EL (cell line): ENCODE results near the gene ITGB5.
A peak's percentile ranks its signal among the peaks of the same experiment; 100 is the strongest.
"Not testable (repeated sequence)": the region's sequence is repeated elsewhere in the genome, so short reads cannot be mapped to it uniquely, and the experiment has no call there.

Experiments
- DNase-seq: peaks from one replicate; pipeline ENCODE4 v3.0.0-alpha.2; 2016

The ITGB5 gene

GRCh38 chr3:124812291-124813265, 74.6 kb downstream of the ITGB5 start:
- peak; percentile 96 for DNase-seq

GRCh38 chr3:124811436-124811835, 75.7 kb downstream of the ITGB5 start:
- peak; percentile 75 for DNase-seq

- DNase-seq: no peak
Measured at GRCh38 chr3:124810970-124811369, 76.2 kb downstream of the ITGB5 start.

- no peak for DNase-seq
Measured at GRCh38 chr3:124809039-124809438, 78.1 kb downstream of the ITGB5 start.

- no peak for DNase-seq
Measured at GRCh38 chr3:124805671-124806070, 81.5 kb downstream of the ITGB5 start.

GRCh38 chr3:124804875-124805274, 82.3 kb downstream of the ITGB5 start:
- no peak for DNase-seq

GRCh38 chr3:124802702-124803101, 84.5 kb downstream of the ITGB5 start:
- no peak for DNase-seq

GRCh38 chr3:124802061-124802698, 85.0 kb downstream of the ITGB5 start:
- no peak for DNase-seq

- peak; percentile 11 for DNase-seq
Measured at GRCh38 chr3:124800511-124801258, 86.5 kb downstream of the ITGB5 start.

GRCh38 chr3:124800076-124800475, 87.1 kb downstream of the ITGB5 start:
- no peak for DNase-seq

GRCh38 chr3:124799676-124800075, 87.5 kb downstream of the ITGB5 start:
- DNase-seq: no peak

- no peak for DNase-seq
Measured at GRCh38 chr3:124797426-124797945, 89.7 kb downstream of the ITGB5 start.

GRCh38 chr3:124796477-124796876, 90.7 kb downstream of the ITGB5 start:
- DNase-seq: no peak

GRCh38 chr3:124793054-124793739, 94.0 kb downstream of the ITGB5 start:
- DNase-seq: peak; percentile 29

GRCh38 chr3:124792341-124793040, 94.7 kb downstream of the ITGB5 start:
- no peak for DNase-seq

- DNase-seq: peak; percentile 96
Measured at GRCh38 chr3:124791639-124792151, 95.5 kb downstream of the ITGB5 start.

- peak; percentile 64 for DNase-seq
Measured at GRCh38 chr3:124791142-124791541, 96.0 kb downstream of the ITGB5 start.

- not testable (repeated sequence) for DNase-seq
Measured at GRCh38 chr3:124789103-124789502, 98.1 kb downstream of the ITGB5 start.

- no peak for DNase-seq
Measured at GRCh38 chr3:124788254-124788745, 98.9 kb downstream of the ITGB5 start.

GRCh38 chr3:124787476-124788195, 99.5 kb downstream of the ITGB5 start:
- DNase-seq: no peak
